LNCAP (cell line): ENCODE measurements around the gene LDB3.

Experiments used
- TF ChIP-seq, protein P1 (sequence below): fragments of 450-650 bp; IDR thresholded peaks from 2 replicates; pipeline ENCODE4 v1.5.1; 2017; ENCODE audit warnings: mild to moderate bottlenecking

Gene LDB3

DNA sequence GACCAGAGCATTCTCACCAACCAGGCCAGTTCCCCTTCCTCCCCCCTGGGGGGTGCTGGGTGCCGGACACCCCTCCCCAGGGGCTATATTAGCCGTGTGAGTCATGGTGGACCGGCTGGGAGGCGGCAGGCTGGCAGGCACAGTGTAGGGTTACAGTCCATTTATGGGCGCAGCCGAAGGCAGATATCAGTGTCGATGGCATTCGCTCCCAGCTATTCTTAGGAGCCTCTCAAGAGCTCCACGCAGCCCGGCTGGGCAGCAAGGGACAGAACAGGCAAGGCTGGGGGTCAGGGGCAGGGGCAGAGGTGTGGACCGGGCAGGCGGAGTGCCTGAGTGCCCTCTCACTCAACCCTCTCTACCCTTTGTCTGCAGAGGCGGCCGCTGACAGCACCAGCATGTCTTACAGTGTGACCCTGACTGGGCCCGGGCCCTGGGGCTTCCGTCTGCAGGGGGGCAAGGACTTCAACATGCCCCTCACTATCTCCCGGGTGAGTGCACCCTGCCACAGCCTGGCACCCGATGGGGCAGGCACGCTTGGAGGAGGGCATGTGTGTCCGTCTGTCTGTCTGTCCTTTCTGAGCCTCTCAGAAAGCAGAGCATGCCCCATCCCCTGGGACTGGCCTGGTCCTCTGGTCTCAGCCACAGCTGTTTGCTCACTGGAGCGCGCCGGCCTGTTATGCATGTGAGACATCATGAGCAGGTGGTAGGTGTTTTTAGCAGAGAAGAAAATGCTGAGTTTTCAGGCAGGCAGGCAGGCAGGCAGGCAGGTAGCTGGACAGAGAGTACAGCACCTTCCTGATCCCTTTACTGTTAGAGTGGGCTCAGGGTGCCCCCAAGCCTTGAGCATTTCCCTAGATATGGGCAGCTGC, at the start of gene LDB3:
TSS of gene LDB3 (plus strand) at position 215 of the 869 bp plus-strand sequence. CDS start at position 396, 181 bp downstream.
- TF ChIP-seq, protein P1, sequence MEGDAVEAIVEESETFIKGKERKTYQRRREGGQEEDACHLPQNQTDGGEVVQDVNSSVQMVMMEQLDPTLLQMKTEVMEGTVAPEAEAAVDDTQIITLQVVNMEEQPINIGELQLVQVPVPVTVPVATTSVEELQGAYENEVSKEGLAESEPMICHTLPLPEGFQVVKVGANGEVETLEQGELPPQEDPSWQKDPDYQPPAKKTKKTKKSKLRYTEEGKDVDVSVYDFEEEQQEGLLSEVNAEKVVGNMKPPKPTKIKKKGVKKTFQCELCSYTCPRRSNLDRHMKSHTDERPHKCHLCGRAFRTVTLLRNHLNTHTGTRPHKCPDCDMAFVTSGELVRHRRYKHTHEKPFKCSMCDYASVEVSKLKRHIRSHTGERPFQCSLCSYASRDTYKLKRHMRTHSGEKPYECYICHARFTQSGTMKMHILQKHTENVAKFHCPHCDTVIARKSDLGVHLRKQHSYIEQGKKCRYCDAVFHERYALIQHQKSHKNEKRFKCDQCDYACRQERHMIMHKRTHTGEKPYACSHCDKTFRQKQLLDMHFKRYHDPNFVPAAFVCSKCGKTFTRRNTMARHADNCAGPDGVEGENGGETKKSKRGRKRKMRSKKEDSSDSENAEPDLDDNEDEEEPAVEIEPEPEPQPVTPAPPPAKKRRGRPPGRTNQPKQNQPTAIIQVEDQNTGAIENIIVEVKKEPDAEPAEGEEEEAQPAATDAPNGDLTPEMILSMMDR: no peak

DNA sequence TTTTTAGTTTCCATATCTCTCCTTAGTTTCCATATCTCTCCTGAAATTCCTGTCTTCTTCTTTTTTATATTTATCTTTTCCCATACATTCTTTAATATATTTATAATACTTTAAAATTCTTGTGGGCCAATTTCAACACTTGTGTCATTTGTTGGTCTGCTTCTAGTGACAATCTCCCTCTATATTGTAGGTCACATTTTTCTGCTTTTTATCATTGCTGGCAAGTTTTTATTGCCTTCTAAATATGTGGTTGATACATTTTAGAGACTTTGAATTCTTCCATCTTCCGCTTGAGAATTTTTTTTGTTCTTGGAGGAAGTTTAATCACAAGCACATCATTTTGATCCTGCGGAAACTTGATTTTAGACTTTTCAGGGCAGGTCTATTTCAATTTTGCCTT, 40.0 kb upstream of the LDB3 start:
- TF ChIP-seq, protein P1: no peak

GRCh38 chr10:86630079-86630478, 38.2 kb upstream of the LDB3 start:
- TF ChIP-seq, protein P1: no peak

- TF ChIP-seq, protein P1: no peak
Measured at GRCh38 chr10:86632009-86632800, 36.1 kb upstream of the LDB3 start.

DNA sequence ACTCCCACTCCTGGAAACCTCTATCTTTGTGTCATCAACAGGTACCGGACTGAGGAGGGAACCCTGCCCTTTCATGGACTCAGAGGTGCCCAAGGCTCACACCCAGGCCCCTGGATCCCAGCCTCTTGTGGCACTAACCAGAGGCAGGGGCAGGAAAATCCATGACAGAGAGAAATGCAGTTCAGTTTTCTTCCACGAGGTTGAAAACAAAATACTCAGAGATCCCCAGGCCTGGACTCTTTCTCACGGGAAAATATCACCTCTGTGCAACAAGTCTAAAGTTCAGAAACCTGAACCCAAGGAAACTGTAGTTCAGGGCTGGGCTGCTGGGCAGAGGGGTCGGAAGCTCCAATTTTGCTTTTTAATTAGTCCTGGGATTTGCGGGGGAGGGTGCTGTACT, 35.4 kb upstream of the LDB3 start:
- TF ChIP-seq, protein P1: no peak

GRCh38 chr10:86635402-86635801, 32.9 kb upstream of the LDB3 start:
- TF ChIP-seq, protein P1: no peak

GRCh38 chr10:86636311-86636710, 32.0 kb upstream of the LDB3 start:
- TF ChIP-seq, protein P1: no peak
